Measurements from ENCODE around the gene DBN1. TPM values are rescaled to one million over a fixed set of nuclear protein-coding genes. Genes with fewer than 3 reads are reported as not detected.

Gene DBN1
- total RNA-seq, 1 experiment from 2014 or later: 286 TPM

DNA sequence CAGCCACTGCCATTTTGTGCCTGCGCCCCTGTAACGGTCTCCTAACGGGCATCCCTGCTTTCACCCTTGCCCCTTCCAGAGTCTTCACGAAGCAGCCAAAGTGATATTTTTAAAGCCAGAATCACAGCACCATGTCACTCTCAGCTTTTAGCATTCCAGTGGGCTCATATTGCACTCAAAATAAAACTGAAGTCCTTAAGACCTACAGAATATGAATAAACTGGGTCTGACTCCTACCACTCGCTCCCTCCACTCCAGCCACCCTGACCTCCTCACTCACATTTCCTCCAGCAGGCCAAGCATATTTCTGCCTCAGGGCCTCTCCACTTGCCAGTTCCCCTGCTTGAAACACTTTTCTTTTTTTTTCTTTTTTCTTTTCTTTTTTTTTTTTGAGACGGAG, 26.4 kb upstream of the DBN1 start:
- BruUV-seq (replicated peaks): no TSS peak
- Histone ChIP-seq H3K9me3 (ENCODE audit: low read depth, low read length, poor library complexity, severe bottlenecking) (no peaks in the 10 kb centered on the region), H3K4me3 (ENCODE audit: low read depth, low read length, poor library complexity, severe bottlenecking) (no peak overlapping the region), H3K27me3 (replicated peaks; ENCODE audit: insufficient read depth, low read depth, low read length, poor library complexity) (no peaks in the 10 kb centered on the region), H3K27ac (ENCODE audit: low read depth, low read length, poor library complexity, severe bottlenecking) (no peak overlapping the region), H3K4me1 (ENCODE audit: insufficient read depth, low read length, poor library complexity, severe bottlenecking) (peaks cover 24% of the 10 kb centered on the region), H3K36me3 (ENCODE audit: insufficient read depth, low read length, poor library complexity, severe bottlenecking) (no peaks in the 10 kb centered on the region)
- ChIA-PET POLR2A (ENCODE audit: low non-redundant PET) (no interaction called here), CTCF (no interaction called here)
- DNase-seq (ENCODE audit: low spot score): no peak
- no peak for TF ChIP-seq EZH2 (IDR thresholded peaks at IDR 0.05; ENCODE audit: borderline replicate concordance, low read depth, low read length, poor library complexity, severe bottlenecking)
- TF ChIP-seq, protein P1, sequence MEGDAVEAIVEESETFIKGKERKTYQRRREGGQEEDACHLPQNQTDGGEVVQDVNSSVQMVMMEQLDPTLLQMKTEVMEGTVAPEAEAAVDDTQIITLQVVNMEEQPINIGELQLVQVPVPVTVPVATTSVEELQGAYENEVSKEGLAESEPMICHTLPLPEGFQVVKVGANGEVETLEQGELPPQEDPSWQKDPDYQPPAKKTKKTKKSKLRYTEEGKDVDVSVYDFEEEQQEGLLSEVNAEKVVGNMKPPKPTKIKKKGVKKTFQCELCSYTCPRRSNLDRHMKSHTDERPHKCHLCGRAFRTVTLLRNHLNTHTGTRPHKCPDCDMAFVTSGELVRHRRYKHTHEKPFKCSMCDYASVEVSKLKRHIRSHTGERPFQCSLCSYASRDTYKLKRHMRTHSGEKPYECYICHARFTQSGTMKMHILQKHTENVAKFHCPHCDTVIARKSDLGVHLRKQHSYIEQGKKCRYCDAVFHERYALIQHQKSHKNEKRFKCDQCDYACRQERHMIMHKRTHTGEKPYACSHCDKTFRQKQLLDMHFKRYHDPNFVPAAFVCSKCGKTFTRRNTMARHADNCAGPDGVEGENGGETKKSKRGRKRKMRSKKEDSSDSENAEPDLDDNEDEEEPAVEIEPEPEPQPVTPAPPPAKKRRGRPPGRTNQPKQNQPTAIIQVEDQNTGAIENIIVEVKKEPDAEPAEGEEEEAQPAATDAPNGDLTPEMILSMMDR (conservative IDR thresholded peaks at IDR 0.05; ENCODE audit: low read depth, low read length): no peak
- intact Hi-C loops (cut with micrococcal nuclease; ENCODE audit: unreplicated experiment): no loop called here

DNA sequence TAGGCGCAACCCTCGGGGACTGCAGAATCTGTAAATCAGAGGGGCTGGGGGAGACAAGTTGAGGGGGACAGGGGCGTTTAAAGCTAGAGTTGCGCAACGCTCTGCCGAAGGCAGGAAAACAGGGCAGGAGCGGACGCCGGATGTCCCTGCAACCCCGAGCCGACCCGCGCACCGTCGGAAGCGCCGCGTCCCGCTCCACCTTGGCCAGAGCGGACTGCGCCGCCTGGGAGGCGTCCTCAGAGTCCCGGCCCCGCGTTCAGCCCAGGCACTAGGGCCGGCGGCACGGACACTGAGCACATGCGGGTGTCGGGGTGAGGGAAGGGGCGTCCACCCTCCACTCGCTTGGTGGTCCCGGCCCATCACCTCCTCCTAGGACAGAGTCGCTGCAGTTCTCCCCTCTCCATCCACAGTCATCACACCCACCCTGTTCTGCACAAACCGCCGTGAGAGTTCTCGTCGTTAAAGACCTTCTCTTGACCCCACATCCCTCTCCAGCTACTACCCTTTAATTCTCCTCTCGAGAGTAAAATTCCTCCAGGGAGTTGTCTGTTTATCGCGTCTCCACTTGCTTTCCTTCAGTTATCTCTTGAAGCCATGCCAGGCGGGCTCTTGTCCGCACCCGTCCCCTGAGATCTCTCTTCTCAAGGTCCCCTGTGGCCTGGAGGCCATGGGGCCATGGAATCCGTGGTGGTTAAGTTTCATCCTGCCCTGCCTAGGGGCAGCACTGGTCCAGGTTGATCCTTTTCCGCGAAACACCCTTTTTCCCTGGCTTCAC, 24.8 kb upstream of the DBN1 start:
- intact Hi-C loops (cut with micrococcal nuclease; ENCODE audit: unreplicated experiment): no loop called here
- POLR2A ChIA-PET (ENCODE audit: low non-redundant PET): interaction anchor here (0.6 kb wide), 1 partner anchor 454 kb away, joined by 4 read pairs; no protein-coding TSS in a partner anchor

GRCh38 chr5:177497292-177498012, 24.0 kb upstream of the DBN1 start, which contains the start of gene PDLIM7:
TSS of gene PDLIM7 (minus strand) at chr5:177497604. CDS start at chr5:177496512, 1,092 bp downstream.
- DNase-seq (ENCODE audit: low spot score): peak; percentile 94
- Histone ChIP-seq H3K4me3 (ENCODE audit: low read depth, low read length, poor library complexity, severe bottlenecking) (peak within 1 kb of the TSS; percentile 81), H3K36me3 (ENCODE audit: insufficient read depth, low read length, poor library complexity, severe bottlenecking) (peaks cover 1% of the 10 kb centered on the region), H3K9me3 (ENCODE audit: low read depth, low read length, poor library complexity, severe bottlenecking) (no peaks in the 10 kb centered on the region), H3K27me3 (replicated peaks; ENCODE audit: insufficient read depth, low read depth, low read length, poor library complexity) (no peaks in the 10 kb centered on the region), H3K27ac (ENCODE audit: low read depth, low read length, poor library complexity, severe bottlenecking) (peak within 1 kb of the TSS; percentile 93), H3K4me1 (ENCODE audit: insufficient read depth, low read length, poor library complexity, severe bottlenecking) (peaks cover 36% of the 10 kb centered on the region)
- intact Hi-C loops (cut with micrococcal nuclease; ENCODE audit: unreplicated experiment): loop anchor here (2.0 kb wide), 1 partner anchor 187 kb away; the partner anchor contains the start of gene MXD3
- no peak for TF ChIP-seq EZH2 (IDR thresholded peaks at IDR 0.05; ENCODE audit: borderline replicate concordance, low read depth, low read length, poor library complexity, severe bottlenecking)
- TF ChIP-seq, protein P1 (conservative IDR thresholded peaks at IDR 0.05; ENCODE audit: low read depth, low read length): no peak
- BruUV-seq (replicated peaks): no TSS peak
- POLR2A ChIA-PET (ENCODE audit: low non-redundant PET): interaction anchor here (0.6 to 0.7 kb wide), 2 partner anchors 49 to 453 kb away, joined by 4 to 11 read pairs; no protein-coding TSS in a partner anchor
- CTCF ChIA-PET: interaction anchor here (0.6 kb wide), 2 partner anchors 19 to 548 kb away, joined by 3 read pairs; partner anchors contain the start of gene DDX41

More for the DNA sequence above, 24.8 kb upstream of the DBN1 start:
- Histone ChIP-seq H3K4me1 (ENCODE audit: insufficient read depth, low read length, poor library complexity, severe bottlenecking) (peaks cover 34% of the 10 kb centered on the region), H3K27me3 (replicated peaks; ENCODE audit: insufficient read depth, low read depth, low read length, poor library complexity) (no peaks in the 10 kb centered on the region), H3K9me3 (ENCODE audit: low read depth, low read length, poor library complexity, severe bottlenecking) (no peaks in the 10 kb centered on the region), H3K27ac (ENCODE audit: low read depth, low read length, poor library complexity, severe bottlenecking) (peak overlapping the region; percentile 29), H3K36me3 (ENCODE audit: insufficient read depth, low read length, poor library complexity, severe bottlenecking) (no peaks in the 10 kb centered on the region), H3K4me3 (ENCODE audit: low read depth, low read length, poor library complexity, severe bottlenecking) (peak overlapping the region; percentile 81)
- no TSS peak for BruUV-seq (replicated peaks)
- CTCF ChIA-PET: interaction anchor here (0.5 kb wide), 1 partner anchor 9 kb away, joined by 5 read pairs; no protein-coding TSS in a partner anchor
- no peak for DNase-seq (ENCODE audit: low spot score)
- no peak for TF ChIP-seq EZH2 (IDR thresholded peaks at IDR 0.05; ENCODE audit: borderline replicate concordance, low read depth, low read length, poor library complexity, severe bottlenecking)
- TF ChIP-seq, protein P1 (conservative IDR thresholded peaks at IDR 0.05; ENCODE audit: low read depth, low read length): no peak

All from A673 (cell line).